PFSK-1 (cell line): ENCODE measurements around the gene NGFR.

Experiments used
- FOXP2 ChIP-seq: optimal IDR thresholded peaks from 2 replicates; pipeline ENCODE3; 2011; ENCODE audit warnings: borderline replicate concordance, control low read depth, inconsistent platforms; ENCODE audit not compliant: insufficient read depth; ENCODE audit errors: extremely low read length, extremely low read depth
- POLR2AphosphoS5 ChIP-seq: IDR thresholded peaks from 2 replicates; pipeline ENCODE4 v1.6.1; 2012; ENCODE audit warnings: low read depth, mild to moderate bottlenecking, control low read depth, low read length, moderate library complexity
- SIN3A ChIP-seq: IDR thresholded peaks from 2 replicates; pipeline ENCODE4 v1.6.1; 2012; ENCODE audit warnings: mild to moderate bottlenecking, low read length, moderate library complexity, borderline replicate concordance; ENCODE audit not compliant: insufficient read depth
- TAF1 ChIP-seq: IDR thresholded peaks from 2 replicates; pipeline ENCODE4 v1.6.1; 2012; ENCODE audit warnings: low read length, control low read depth, borderline replicate concordance; ENCODE audit not compliant: insufficient read depth
- TF ChIP-seq, protein P1 (sequence below), 2 experiments: IDR thresholded peaks; 2 replicates each; pipeline versions ENCODE4 v1.6.1 to v1.8.0; 2011 to 2012; ENCODE audit warnings: low read depth in 2 of 2, low read length in 2 of 2, control low read depth in 1 of 2, inconsistent platforms in 1 of 2, mild to moderate bottlenecking in 1 of 2, moderate library complexity in 1 of 2; ENCODE audit not compliant: insufficient read depth in 1 of 2

GRCh38 chr17:49468811-49469385, 26.2 kb upstream of the NGFR start:
- TF ChIP-seq TAF1 = no peak
- TF ChIP-seq, protein P1, sequence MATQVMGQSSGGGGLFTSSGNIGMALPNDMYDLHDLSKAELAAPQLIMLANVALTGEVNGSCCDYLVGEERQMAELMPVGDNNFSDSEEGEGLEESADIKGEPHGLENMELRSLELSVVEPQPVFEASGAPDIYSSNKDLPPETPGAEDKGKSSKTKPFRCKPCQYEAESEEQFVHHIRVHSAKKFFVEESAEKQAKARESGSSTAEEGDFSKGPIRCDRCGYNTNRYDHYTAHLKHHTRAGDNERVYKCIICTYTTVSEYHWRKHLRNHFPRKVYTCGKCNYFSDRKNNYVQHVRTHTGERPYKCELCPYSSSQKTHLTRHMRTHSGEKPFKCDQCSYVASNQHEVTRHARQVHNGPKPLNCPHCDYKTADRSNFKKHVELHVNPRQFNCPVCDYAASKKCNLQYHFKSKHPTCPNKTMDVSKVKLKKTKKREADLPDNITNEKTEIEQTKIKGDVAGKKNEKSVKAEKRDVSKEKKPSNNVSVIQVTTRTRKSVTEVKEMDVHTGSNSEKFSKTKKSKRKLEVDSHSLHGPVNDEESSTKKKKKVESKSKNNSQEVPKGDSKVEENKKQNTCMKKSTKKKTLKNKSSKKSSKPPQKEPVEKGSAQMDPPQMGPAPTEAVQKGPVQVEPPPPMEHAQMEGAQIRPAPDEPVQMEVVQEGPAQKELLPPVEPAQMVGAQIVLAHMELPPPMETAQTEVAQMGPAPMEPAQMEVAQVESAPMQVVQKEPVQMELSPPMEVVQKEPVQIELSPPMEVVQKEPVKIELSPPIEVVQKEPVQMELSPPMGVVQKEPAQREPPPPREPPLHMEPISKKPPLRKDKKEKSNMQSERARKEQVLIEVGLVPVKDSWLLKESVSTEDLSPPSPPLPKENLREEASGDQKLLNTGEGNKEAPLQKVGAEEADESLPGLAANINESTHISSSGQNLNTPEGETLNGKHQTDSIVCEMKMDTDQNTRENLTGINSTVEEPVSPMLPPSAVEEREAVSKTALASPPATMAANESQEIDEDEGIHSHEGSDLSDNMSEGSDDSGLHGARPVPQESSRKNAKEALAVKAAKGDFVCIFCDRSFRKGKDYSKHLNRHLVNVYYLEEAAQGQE (IDR thresholded peaks at IDR 0.05; ENCODE audit: insufficient read depth in 1 of 2, low read depth in 2 of 2, low read length in 2 of 2) = no peak
- no peak for TF ChIP-seq POLR2AphosphoS5
- TF ChIP-seq SIN3A = no peak
- TF ChIP-seq FOXP2 = no peak
